HTERT RPE-1 (cell line): ENCODE results near the gene REM2.
"Not testable (repeated sequence)": the region's sequence is repeated elsewhere in the genome, so short reads cannot be mapped to it uniquely, and the experiment has no call there.

Experiments used
- in situ Hi-C: fragments of 300-500 bp; cut with MboI; formaldehyde crosslinking; loops from 4 replicates; pipeline ENCODE4 v1.14.3; 2020; ENCODE audit warnings: low sequenced_read_pairs

REM2 gene

DNA sequence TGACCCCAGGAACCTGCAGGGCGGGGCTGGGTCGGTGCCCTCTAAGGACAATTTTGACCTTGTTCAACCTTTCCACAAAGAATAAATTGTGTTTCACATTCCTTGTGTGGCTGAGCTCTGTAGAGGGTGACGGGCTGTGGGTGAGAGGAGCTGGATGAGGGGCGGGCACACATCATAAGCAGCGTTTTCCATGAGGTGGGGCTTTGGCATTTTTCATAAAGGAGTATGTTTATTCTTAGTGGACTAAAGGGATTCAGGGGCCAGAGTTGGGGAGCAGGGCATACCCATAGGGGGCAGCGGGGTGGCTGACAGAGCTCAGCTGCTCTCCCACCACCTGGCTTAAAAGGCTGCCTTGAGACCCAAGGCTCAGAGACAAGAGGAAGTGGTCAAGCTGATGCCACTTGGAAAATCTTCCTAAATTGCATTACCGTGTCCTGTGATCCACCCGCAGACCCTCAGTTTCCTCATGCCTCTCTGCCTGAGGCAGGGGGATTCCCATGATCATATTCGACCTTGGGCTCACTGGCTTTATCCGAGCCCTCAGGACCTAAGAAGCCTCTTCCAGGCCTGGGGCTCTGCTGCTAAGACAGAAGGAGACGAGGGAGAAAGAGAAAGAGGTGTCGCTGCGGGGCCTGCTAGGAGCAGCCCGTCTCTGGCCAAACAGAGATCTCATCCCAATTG is 35.2 kb upstream of the REM2 start:
- in situ Hi-C loops, result no loop called here

DNA sequence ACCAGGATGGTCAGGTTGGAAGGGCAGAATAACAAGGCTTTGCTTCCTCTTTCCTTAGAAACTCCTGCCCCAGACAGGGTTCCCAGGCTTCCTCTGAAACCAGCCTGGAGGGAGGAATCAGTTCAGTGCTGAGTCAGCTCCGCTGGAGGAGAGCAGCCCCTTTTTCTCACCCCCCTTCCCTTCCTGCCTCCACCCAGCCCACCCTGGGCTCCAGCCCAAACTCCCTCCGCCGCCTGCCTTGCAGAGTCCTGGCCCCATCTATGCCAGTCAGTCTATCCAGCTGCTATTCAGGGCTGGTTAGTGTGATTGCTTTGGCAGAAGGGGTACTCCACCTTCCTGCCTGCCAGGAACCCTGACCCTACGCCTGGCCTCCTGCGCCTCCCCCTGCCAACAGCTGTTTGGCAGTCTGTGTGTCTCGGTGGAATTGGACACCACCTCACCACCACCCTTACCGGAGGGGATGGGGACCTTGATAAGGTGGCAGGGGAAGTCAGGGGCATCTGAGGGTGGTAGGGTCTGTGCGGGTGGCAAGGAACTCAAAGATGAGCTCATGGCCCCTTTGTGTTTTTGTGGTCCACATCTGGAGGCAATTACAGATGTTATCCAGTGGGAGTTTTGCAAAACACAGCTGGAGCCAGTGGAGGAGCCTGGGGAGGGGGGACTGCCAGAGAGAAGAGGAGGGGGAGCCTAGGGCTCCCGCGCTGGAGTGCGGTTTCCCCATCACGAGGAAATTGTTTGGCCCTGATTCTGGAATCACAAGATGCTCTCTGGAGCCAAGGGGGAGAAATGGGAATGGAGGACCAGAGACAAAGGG is 34.5 kb upstream of the REM2 start:
- in situ Hi-C loops, result no loop called here

DNA sequence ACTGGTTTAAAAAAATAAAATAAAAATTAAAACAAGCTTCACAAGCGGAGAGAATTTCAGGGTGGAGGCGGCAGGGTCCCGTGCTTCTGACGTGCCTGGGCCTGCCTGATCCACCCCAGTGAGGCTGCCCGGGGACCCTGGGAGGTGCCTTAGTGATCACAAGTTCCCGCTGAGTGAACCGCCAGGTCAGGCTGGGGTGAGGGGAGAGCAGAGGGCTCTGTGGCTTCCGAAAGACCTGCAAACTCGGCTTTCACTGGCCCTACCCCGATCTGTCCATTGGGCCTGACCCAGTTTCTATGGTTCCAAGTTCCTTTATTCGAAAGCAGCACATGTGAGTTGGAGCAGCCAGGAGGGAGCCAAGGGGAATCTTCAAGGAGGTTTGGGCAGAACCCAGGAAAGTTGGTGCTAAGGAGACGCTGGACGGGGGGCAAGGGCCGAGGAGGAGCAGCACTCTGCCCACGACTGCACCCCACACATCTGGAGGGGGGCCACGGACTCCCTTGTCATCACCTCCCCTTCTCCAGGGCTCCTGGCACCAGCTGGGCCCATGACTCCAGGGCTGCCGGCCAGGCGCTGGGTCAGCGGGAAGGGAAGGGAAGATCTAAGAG is 33.7 kb upstream of the REM2 start:
- in situ Hi-C loops, result no loop called here

DNA sequence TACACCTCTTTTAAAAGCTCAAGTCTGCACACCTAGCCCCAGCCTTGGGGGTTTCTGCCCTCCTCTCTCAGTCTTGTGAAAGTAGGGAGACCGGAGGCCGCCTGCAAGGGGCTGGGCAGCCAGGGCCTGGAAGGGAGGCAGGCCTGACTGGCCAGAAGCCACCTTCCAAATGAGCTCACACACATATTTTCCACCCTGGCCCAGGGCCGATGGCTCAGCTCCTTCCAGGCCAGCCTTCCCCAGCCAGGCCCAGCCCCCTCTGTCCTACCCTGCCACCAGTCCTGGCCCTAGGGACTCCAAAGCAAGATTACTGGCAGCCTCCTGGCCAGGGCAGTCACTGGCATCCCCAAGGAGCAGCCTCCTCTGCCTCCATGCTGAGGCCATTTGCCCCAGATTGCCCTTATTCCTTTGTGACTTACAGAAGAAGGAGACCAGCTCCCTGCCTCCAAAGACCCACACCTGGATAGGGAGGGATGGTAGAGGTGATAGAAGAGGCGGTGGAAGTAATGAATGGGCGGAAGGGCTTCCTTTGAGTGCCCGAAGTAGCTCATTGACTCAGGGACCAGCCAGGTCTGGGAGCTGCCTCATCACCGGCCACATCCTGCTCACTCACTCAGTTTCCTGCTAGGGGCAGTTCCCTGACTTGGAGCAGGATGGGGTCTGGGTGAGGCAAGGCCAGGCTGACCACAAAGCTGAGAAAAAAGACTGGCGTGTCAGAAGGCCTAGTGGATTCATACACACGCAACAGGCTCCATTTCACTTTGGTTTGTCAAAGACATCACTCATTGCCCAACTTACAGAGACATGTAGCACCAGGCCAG is 31.9 kb upstream of the REM2 start:
- in situ Hi-C loops, result no loop called here

DNA sequence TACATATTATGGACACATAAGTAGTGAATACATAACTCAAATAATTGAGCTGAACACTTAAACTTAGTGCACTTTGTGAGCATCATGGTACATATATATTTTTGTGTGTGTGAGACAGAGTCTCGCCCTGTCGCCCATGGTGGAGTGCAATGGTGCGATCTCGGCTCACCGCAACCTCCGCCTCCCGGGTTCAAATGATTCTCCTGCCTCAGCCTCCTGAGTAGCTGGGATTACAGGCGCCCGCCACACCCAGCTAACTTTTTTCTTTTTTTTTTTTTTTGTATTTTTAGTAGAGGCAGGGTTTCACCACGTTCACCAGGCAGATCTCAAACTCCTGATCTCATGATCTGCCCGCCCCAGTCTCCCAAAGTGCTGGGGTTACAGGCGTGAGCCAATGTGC is 30.8 kb upstream of the REM2 start:
- in situ Hi-C loops, result not testable (repeated sequence)

DNA sequence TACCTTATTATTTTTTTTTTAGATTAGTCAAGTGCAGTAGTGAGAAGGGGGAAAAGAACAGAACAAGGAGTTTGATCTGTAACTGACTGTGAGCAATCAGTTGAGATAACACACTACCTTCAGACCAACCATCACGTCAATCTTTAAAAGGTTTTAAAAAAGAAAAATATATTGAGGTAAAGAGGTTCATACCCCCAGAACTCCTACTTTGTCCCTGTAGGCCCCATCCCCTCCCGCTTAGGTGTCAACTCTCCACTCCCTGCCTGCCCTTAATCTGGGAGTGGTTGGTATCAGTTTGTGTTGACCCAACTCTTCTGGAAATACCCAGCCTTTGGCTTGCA is 30.5 kb upstream of the REM2 start:
- in situ Hi-C loops, result no loop called here

DNA sequence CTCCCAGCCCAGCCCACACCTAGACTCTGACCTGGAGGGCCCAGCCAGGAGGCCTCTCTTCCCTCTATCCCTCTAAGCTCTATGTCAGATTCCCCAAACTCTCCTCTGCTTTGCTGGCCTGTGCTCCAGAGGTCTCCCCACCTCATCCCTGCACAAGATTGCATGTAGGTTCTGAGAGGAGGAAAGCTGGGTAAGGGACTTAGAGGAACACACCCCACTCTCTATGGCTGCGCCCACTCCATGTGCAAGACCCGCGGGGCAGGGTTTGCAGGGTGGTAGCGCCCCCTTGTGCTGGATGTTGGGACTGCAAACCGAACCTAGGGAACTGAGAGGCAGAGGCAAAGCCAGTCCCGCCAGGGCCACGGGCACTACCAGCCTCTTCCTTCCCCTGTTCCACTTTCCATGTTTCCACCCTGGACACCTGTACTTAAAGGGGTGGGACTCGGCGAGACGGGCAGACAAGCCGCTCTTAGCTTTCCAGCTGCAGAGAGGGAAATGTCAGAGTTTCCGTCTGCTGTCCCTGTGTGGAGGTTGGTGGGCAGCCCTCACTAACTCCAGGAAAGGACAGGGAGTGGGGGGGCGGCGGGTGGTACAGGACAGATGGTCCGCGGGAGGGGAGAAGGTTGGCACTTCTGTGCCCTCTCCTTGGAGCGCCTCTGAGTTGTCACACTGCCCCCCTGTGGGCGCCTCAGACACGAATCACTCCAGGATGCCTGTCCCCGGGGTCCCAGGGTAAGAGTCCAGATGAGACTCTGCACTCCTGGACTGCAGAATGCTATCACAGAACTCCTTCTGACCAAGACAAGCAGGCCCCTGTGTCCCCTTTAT is 29.9 kb upstream of the REM2 start:
- in situ Hi-C loops, result no loop called here

DNA sequence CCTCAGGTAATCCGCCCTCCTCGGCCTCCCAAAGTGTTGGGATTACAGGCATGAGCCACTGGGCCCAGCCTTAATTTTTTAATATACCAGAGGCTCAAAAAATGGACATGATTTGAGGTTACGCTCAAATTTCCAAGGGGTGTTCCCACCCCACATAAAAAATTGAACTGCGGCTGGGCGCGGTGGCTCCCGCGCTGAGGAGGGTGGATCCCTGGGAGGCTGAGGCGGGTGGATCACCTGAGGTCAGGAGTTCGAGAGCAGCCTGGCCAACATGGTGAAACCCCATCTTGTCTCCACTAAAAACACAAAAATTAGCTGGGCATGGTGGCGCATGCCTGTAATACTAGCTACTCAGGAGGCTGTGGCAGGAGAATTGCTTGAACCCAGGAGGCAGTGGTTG is 28.7 kb upstream of the REM2 start:
- in situ Hi-C loops, result not testable (repeated sequence)

DNA sequence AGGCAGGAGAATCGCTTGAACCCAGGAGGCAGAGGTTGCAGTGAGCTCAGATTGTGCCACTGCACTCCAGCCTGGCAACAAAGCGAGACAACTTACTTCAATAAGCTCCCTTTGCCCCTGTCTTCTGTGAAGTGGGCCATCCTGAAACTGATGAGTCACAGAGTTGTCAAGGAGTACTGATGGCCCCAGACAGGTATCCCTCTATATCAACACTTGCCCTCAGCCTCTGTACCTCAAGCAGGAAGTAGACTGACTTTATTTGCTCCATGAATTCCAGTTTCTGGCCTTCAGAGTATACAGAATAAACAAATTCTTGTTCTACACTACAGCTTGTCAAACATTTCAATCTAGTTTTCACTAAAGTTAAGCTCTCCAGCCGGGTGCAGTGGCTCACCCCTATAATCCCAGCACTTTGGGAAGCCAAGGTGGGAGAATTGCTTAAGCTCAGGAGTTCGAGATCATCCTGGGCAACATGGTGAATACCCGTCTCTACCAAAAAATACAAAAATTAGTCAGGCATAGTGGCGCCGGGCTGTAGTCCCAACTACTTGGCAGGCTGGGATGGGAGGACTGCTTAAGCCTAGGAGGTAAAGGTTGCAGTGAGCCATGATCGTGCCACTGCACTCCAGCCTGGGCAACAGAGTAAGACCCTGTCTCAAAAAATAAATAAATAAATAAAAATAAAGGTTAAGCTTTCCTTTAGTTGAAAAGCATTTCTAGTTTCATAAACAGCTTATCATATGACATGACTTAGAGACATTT is 27.9 kb upstream of the REM2 start:
- in situ Hi-C loops, result no loop called here

DNA sequence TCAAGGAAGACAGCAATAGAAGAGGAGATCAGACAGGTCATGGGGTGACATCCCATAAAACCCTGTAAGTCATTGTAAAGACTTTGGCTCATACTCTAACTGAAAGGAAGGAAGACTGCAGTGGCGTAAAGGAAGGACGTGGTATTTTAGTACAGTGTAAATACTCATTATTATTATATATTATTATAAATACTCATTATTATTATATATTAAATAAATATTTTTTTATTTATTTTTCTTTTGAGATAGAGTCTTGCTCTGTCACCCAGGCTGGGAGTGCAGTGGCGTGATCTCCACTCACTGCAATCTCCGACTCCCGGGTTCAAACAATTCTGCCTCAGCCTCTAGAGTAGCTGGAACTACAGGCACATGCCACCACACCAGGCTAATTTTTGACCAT is 26.6 kb upstream of the REM2 start:
- in situ Hi-C loops, result no loop called here

DNA sequence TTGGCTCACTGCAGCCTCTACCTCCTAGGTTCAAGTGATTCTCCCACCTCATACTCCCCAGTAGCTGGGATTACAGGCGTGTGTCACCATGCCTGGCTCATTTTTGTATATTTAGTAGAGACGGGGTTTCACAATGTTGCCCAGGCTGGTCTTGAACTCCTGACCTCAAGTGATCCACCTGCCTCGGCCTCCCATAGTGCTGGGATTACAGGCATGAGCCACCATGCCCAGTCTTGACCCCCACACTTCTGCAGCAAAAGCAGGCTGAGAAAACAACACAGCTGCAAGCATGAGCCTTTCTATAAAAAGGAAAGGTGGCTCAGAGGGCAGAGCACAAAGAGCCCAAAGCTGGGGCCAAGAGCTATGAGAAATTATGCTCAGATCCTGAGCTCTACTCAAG is 22.6 kb upstream of the REM2 start:
- in situ Hi-C loops, result not testable (repeated sequence)

DNA sequence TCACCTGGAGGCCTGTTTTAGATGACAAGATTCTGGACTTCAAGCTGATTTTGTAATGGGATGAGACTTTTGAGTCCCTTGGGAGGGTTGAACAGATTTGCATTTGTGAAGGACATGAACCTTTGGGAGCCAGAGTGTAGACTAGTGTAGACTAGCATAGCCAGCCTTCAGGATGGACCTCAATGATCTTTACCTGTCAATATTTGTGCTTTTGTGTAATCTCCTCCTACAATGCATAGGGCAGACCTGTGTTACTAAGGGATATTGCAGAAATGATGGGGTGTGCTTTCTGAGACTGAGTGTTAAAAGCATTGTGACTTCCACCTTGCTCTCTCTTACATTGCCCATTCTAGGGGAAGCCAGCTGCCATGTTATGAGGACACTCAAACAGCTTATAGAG is 21.4 kb upstream of the REM2 start:
- in situ Hi-C loops, result no loop called here

DNA sequence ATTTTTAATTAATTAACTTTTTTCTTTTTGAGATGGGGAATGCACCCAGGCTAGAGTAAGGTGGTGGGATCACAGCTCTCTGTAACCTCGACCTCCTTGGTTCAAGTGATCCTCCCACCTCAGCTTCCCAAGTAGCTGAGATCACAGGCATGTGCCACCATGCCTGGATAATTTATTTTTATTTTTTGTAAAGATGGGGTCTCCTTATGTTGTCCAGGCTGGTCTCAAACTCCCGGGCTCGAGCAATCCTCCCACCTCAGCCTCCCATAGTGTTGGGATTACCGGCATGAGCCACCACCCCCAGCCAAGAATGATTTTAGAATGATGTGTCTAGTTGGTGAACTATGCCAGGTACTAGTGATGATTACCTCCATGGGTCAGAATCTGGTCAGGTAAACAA is 18.0 kb upstream of the REM2 start:
- in situ Hi-C loops, result no loop called here

DNA sequence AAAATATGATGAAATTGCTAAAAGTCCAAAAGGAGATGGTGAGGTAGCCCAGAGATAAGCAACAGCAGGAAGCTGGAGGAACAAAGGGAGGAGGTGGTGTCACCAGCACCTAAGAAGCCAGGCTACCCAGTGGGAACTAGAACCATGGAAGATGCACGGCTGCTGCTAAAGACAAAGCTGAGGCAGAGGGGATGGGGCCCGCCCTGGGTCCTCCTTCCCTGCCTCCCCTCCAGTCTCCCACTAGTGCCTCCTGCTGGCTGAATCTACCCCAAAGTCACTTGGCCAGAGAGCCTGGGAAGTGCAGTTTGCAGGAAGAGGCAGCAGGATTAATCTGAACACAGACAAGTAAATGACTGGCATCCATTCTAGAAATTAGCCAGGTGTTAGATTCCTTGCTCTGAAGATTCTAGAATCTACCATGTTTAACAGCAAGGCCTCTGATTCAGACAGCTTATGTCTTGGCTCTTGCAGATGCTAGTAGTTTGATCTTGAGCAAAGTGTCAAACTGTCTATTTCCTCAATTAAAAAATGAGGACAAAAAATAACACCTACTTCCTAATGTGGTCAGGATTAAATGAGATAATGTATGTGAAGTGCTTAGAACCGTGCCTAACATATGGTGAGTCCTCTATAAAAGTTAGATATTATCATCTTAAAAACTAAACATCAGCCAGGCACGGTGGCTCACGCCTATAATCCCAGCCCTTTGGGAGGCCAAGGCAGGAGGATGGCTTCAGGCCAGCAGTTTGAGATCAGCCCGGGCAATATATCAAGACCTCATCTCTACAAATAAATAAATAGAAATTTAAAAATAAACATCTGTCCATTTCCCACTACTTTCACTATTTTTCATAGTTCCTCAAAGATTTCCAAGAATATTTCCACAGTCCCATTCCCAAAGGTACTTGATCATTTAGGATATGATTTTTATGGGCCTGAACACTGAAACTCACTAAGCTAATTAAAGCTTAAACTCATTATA is 17.3 kb upstream of the REM2 start:
- in situ Hi-C loops, result no loop called here

DNA sequence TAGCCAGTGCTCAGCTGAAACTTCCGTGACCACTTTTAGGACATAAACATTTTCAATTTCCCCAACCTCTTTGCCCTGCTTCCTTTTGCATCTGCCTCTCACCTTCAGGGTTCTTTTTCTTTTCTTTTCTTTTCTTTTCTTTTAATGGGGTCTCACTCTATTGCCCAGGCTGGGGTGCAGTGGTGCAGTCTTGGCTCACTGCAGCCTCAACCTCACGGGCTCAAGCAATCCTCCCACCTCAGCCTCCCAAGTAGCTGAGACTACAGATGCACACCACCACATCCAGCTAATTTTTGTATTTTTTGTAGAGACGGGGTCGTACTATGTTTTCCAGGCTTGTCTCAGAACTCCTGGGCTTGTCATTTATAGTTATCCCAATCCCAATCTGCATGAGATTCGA is 16.1 kb upstream of the REM2 start:
- in situ Hi-C loops, result no loop called here

DNA sequence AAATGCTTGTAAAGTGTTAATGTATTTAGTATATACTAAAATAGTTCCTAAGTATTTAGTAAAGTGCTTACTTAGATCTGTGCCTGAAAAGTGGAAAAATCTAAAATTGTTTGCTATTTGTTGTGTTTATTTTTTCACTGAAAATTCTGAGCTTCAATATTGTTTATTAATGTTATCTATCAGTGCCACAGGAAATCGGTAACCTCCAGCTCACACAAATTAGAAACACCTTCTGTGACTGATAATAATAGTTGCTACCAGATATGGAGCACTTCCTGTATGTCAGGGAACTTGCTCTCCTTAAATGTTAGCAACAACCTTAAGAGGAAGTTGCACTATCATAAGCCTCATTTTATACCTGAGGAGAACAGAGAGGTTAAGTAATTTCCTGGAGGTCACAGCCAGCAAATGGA is 12.2 kb upstream of the REM2 start:
- in situ Hi-C loops, result no loop called here

DNA sequence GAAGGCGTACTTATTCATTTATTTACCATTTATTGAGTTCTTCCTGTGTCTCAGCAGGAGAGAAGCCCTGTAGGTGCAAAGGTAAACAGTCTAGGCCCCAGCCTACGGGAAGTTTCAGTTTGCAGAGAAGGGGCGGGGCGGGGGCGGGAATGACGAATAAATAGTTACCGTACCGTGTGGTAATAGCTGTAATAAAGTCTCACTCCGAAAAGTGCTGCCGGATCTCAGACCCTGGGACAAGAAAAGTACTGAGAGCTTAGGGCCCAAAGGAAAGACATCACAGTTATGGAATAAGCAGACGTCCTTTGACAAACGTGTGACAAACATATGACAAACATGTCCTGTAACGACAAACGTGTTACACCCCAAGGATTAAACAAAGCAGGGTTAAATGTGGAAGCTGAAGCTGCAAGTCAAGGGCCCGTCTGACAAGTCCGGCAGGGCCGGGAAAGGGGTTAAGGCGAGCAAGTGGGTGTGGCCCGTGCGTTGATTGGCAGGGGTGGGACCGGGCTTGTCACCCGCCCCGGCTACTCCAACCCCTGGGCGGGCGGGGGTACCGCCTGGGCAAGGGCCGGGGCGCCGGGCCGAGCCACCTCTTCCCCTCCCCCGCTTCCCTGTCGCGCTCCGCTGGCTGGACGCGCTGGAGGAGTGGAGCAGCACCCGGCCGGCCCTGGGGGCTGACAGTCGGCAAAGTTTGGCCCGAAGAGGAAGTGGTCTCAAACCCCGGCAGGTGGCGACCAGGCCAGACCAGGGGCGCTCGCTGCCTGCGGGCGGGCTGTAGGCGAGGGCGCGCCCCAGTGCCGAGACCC is 11.6 kb upstream of the REM2 start, which contains the start of gene LRP10:
Gene LRP10, plus strand, starts transcription at position 517 of the 809 bp plus-strand sequence. CDS start 564 bp downstream, outside the sequence.
- in situ Hi-C loops, result no loop called here
